Measurements from ENCODE around the gene JPH2.

- TF ChIP-seq POLR2A (IDR thresholded peaks at IDR 0.05): no peak
- TF ChIP-seq CTCF (IDR thresholded peaks at IDR 0.05): no peak
- TF ChIP-seq EP300 (IDR thresholded peaks at IDR 0.05): no peak
Measured at GRCh38 chr20:44200983-44201382, 14.0 kb upstream of the JPH2 start.
